MM.1S (cell line): ENCODE results near the gene PLCB2.

Experiments used
- EZH2 ChIP-seq: fragments of 300-600 bp; sonication (generic); optimal IDR thresholded peaks from 2 replicates; pipeline ENCODE3; 2017; ENCODE audit warnings: low read depth, mild to moderate bottlenecking, antibody characterized with exemption, low read length, mixed read lengths
- EZH2phosphoT487 ChIP-seq: fragments of 300-600 bp; sonication (generic); IDR thresholded peaks from 2 replicates; pipeline ENCODE4 v1.6.1; 2018; ENCODE audit warnings: antibody characterized with exemption, low read length
- TF ChIP-seq, protein P1 (sequence below): fragments of 300-600 bp; sonication (generic); IDR thresholded peaks from 2 replicates; pipeline ENCODE4 v1.5.1; 2016; ENCODE audit warnings: antibody characterized with exemption, low read length, mixed read lengths

DNA sequence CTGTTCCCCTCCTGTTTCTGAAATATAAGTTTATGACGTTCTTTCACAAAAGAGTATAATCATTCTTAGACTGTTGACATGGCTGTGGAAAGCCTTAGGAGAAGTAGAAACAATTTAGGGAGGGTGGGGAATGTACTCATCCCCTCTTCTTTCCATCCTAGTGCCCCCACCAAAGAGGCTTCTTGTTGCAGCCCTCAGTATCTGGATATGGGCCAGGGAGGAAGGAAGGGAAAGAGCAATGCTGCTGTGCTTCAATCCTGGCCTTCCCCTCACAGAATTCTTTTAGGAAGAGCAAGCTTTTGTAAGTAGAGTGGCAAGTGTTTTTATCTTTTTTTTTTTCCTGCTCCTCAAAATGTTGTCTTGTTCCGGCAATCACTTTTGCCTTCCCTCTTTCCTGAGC is 17.5 kb upstream of the PLCB2 start:
- TF ChIP-seq, protein P1, sequence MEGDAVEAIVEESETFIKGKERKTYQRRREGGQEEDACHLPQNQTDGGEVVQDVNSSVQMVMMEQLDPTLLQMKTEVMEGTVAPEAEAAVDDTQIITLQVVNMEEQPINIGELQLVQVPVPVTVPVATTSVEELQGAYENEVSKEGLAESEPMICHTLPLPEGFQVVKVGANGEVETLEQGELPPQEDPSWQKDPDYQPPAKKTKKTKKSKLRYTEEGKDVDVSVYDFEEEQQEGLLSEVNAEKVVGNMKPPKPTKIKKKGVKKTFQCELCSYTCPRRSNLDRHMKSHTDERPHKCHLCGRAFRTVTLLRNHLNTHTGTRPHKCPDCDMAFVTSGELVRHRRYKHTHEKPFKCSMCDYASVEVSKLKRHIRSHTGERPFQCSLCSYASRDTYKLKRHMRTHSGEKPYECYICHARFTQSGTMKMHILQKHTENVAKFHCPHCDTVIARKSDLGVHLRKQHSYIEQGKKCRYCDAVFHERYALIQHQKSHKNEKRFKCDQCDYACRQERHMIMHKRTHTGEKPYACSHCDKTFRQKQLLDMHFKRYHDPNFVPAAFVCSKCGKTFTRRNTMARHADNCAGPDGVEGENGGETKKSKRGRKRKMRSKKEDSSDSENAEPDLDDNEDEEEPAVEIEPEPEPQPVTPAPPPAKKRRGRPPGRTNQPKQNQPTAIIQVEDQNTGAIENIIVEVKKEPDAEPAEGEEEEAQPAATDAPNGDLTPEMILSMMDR = no peak
- TF ChIP-seq EZH2phosphoT487 (no peak), EZH2 (no peak)
